ENCODE results near the gene SCIN. TPM values are rescaled to one million over a fixed set of nuclear protein-coding genes. Genes with fewer than 3 reads are reported as not detected.

SCIN gene
- polyA plus RNA-seq, 1 of the 3 experiments (the other 2 are of a cell fraction) = 0.02 TPM

DNA sequence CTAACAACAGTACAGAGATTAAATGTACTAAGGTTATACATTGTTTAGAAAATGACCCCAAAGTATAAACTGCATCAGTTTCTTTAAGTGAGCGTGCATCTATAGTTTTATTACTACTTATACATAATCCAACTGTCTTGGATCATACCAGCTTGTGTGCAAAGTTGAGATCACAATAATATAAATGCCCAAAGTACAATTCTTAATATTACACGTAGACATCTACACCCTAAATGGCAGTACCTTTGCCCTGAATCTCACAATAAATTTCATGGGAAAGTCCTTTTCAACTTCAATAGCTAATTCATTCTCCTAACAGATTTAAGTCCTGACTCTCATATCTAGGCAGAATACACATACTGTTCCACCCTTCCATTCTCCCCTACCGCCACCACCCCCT is 11.8 kb downstream of the SCIN start:
- Histone ChIP-seq H3K27ac (ENCODE audit: low read depth in 2 of 2, low read length in 1 of 2) (no peak overlapping the region), H3K36me3 (replicated peaks in 1 of 2; ENCODE audit: control insufficient read depth in 1 of 2, insufficient read depth in 2 of 2, low read length in 1 of 2) (no peaks in the 10 kb centered on the region), H3K9me3 (no peaks in the 10 kb centered on the region), H3K27me3 (ENCODE audit: insufficient read depth) (no peaks in the 10 kb centered on the region; the same call in 1 of the 2 replicates), H3K9ac (no peak overlapping the region), H3F3A (replicated peaks; ENCODE audit: insufficient read depth) (no peaks in the 10 kb centered on the region), H3K79me2 (ENCODE audit: insufficient read depth) (no peaks in the 10 kb centered on the region), H4K20me1 (ENCODE audit: insufficient read depth) (no peaks in the 10 kb centered on the region), H3K4me1 (ENCODE audit: control insufficient read depth in 1 of 2, insufficient read depth in 2 of 2, low read depth in 1 of 2, low read length in 1 of 2) (no peaks in the 10 kb centered on the region), H3K4me2 (no peak overlapping the region), H2AFZ (ENCODE audit: low read depth) (no peak overlapping the region), H3K9me2 (no peaks in the 10 kb centered on the region), H3K4me3 (ENCODE audit: low read depth in 2 of 2, low read length in 1 of 2) (no peak overlapping the region)
- ChIA-PET CTCF (interaction anchor here (0.6 to 3.1 kb wide), 4 partner anchors 11 to 163 kb away, joined by 3 to 12 read pairs (median 3); no protein-coding TSS in a partner anchor), POLR2A (no interaction called here)
- TF ChIP-seq SIN3A (IDR thresholded peaks at IDR 0.05; ENCODE audit: borderline replicate concordance, low read depth, low read length) (no peak), RCOR1 (IDR thresholded peaks at IDR 0.05; ENCODE audit: low read length) (no peak), USF1 (IDR thresholded peaks at IDR 0.05; ENCODE audit: borderline replicate concordance, low read depth) (no peak), MXI1 (IDR thresholded peaks at IDR 0.05; ENCODE audit: low read depth, low read length) (no peak), GATA2 (CRISPR knock-in tag; IDR thresholded peaks at IDR 0.05) (no peak), TCF12 (IDR thresholded peaks at IDR 0.05) (no peak), FOXJ3 (CRISPR knock-in tag; IDR thresholded peaks at IDR 0.05) (no peak), ZBTB33 (IDR thresholded peaks at IDR 0.05; ENCODE audit: borderline replicate concordance, low read depth) (no peak), EP300 (IDR thresholded peaks at IDR 0.05; ENCODE audit: borderline replicate concordance in 1 of 2, low read depth in 1 of 2, low read length in 1 of 2) (no peak), PBX3 (IDR thresholded peaks at IDR 0.05) (no peak), TAF1 (IDR thresholded peaks at IDR 0.05; ENCODE audit: borderline replicate concordance, low read depth, low read length) (no peak), RFX5 (IDR thresholded peaks at IDR 0.05; ENCODE audit: low read length) (no peak), EZH2phosphoT487 (IDR thresholded peaks at IDR 0.05; ENCODE audit: borderline replicate concordance, low read depth) (no peak), MAX (IDR thresholded peaks at IDR 0.05; ENCODE audit: low read depth) (no peak), MEF2A (IDR thresholded peaks at IDR 0.05; ENCODE audit: borderline replicate concordance, low read depth) (no peak)
- TF ChIP-seq, protein P1, sequence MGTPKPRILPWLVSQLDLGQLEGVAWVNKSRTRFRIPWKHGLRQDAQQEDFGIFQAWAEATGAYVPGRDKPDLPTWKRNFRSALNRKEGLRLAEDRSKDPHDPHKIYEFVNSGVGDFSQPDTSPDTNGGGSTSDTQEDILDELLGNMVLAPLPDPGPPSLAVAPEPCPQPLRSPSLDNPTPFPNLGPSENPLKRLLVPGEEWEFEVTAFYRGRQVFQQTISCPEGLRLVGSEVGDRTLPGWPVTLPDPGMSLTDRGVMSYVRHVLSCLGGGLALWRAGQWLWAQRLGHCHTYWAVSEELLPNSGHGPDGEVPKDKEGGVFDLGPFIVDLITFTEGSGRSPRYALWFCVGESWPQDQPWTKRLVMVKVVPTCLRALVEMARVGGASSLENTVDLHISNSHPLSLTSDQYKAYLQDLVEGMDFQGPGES (IDR thresholded peaks at IDR 0.05; ENCODE audit: low read depth, low read length) = no peak
- 32% methylated on average over 3 of the region's 3 CpGs for WGBS (ENCODE audit: low lambda C conversion rate)
- no peak for DNase-seq

Measured in SK-N-SH (cell line).